ENCODE results near the gene LANCL2.

DNA sequence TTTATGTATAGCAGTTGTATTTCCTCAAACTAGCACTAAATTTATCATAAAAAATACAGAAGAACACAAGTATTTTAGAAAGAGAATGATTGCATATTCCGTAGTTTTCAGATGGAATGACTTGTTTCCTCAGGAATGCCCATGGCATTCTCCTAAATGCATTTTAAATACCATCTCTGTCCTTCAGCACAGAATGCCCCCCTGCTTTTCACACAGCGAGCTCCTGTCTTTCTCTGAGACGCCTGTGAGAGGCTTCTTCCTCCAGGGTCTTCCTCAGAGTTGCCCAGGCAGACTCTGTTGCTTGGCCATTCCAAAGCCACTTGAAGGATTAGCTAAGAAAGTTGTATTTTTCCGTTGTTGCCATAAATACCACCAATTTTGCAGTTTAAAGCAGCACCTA, 10.1 kb downstream of the LANCL2 start:
- TF ChIP-seq, protein P1, sequence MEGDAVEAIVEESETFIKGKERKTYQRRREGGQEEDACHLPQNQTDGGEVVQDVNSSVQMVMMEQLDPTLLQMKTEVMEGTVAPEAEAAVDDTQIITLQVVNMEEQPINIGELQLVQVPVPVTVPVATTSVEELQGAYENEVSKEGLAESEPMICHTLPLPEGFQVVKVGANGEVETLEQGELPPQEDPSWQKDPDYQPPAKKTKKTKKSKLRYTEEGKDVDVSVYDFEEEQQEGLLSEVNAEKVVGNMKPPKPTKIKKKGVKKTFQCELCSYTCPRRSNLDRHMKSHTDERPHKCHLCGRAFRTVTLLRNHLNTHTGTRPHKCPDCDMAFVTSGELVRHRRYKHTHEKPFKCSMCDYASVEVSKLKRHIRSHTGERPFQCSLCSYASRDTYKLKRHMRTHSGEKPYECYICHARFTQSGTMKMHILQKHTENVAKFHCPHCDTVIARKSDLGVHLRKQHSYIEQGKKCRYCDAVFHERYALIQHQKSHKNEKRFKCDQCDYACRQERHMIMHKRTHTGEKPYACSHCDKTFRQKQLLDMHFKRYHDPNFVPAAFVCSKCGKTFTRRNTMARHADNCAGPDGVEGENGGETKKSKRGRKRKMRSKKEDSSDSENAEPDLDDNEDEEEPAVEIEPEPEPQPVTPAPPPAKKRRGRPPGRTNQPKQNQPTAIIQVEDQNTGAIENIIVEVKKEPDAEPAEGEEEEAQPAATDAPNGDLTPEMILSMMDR (IDR thresholded peaks at IDR 0.05), result no peak
- TF ChIP-seq POLR2A (IDR thresholded peaks at IDR 0.05), result no peak
- TF ChIP-seq POLR2AphosphoS5 (IDR thresholded peaks at IDR 0.05), result no peak
